ENCODE measurements around the gene KDF1.

Gene KDF1

GRCh38 chr1:26959722-26960624, at the start of gene KDF1:
KDF1 (minus strand) TSS chr1:26960468; CDS start chr1:26952380, 8,088 bp downstream.
- no peaks in the 10 kb centered on the region for H4K20me1 ChIP-seq (ENCODE audit: insufficient read depth, low read length)
- no peak within 1 kb of the TSS for H3K4me3 ChIP-seq (ENCODE audit: low read depth in 1 of 2, low read length in 2 of 2)
- no peaks in the 10 kb centered on the region for H3K36me3 ChIP-seq (ENCODE audit: insufficient read depth, low read length)
- no peak within 1 kb of the TSS for H3K27ac ChIP-seq (ENCODE audit: low read length)
- H3K79me2 ChIP-seq (ENCODE audit: insufficient read depth, low read length) = no peaks in the 10 kb centered on the region
- no peak for ATAC-seq (ENCODE audit: insufficient read depth, low read depth)
- no peak for TF ChIP-seq EZH2 (IDR thresholded peaks at IDR 0.05; ENCODE audit: borderline replicate concordance, low read depth, low read length, severe bottlenecking)
- no peak for TF ChIP-seq CTCF (IDR thresholded peaks at IDR 0.05; ENCODE audit: borderline replicate concordance, extremely low read depth, low read length, poor library complexity, severe bottlenecking)
- H3K9me3 ChIP-seq (ENCODE audit: insufficient read depth, low read length, severe bottlenecking) = no peaks in the 10 kb centered on the region
- H3K4me1 ChIP-seq (ENCODE audit: insufficient read depth, low read length) = no peaks in the 10 kb centered on the region
- H3K9ac ChIP-seq (ENCODE audit: low read depth, low read length) = no peak within 1 kb of the TSS
- no peak within 1 kb of the TSS for H2AFZ ChIP-seq (ENCODE audit: low read depth, low read length)
- no peak within 1 kb of the TSS for H3K4me2 ChIP-seq (ENCODE audit: insufficient read depth, low read length)
- no peaks in the 10 kb centered on the region for H3K27me3 ChIP-seq (ENCODE audit: insufficient read depth, low read length, poor library complexity)
- no peak for DNase-seq

- H3K36me3 ChIP-seq (ENCODE audit: insufficient read depth, low read length) = no peaks in the 10 kb centered on the region
These were observed 49.4 kb upstream of the KDF1 start for GRCh38 chr1:27009601-27010197.

GRCh38 chr1:27007909-27008582, 47.8 kb upstream of the KDF1 start:
- no peak for ATAC-seq (ENCODE audit: insufficient read depth, low read depth)
- Histone ChIP-seq H3K27ac (ENCODE audit: low read length) (no peak overlapping the region), H3K9me3 (ENCODE audit: insufficient read depth, low read length, severe bottlenecking) (no peaks in the 10 kb centered on the region), H3K27me3 (ENCODE audit: insufficient read depth, low read length, poor library complexity) (no peaks in the 10 kb centered on the region), H2AFZ (ENCODE audit: low read depth, low read length) (no peak overlapping the region; the same call in 1 of the 2 replicates), H3K4me3 (ENCODE audit: low read depth in 1 of 2, low read length in 2 of 2) (no peak overlapping the region), H3K4me2 (ENCODE audit: insufficient read depth, low read length) (no peak overlapping the region), H3K36me3 (ENCODE audit: insufficient read depth, low read length) (no peaks in the 10 kb centered on the region), H4K20me1 (ENCODE audit: insufficient read depth, low read length) (no peaks in the 10 kb centered on the region; the same call in 1 of the 2 replicates), H3K9ac (ENCODE audit: low read depth, low read length) (no peak overlapping the region), H3K4me1 (ENCODE audit: insufficient read depth, low read length) (no peaks in the 10 kb centered on the region), H3K79me2 (ENCODE audit: insufficient read depth, low read length) (no peaks in the 10 kb centered on the region)
- TF ChIP-seq EZH2 (IDR thresholded peaks at IDR 0.05; ENCODE audit: borderline replicate concordance, low read depth, low read length, severe bottlenecking) (no peak), CTCF (IDR thresholded peaks at IDR 0.05; ENCODE audit: borderline replicate concordance, extremely low read depth, low read length, poor library complexity, severe bottlenecking) (no peak)
- no peak for DNase-seq

More at GRCh38 chr1:27009601-27010197, 49.4 kb upstream of the KDF1 start:
- Histone ChIP-seq H3K27me3 (ENCODE audit: insufficient read depth, low read length, poor library complexity) (no peaks in the 10 kb centered on the region), H3K4me1 (ENCODE audit: insufficient read depth, low read length) (no peaks in the 10 kb centered on the region), H3K4me3 (ENCODE audit: low read depth in 1 of 2, low read length in 2 of 2) (no peak overlapping the region), H3K9me3 (ENCODE audit: insufficient read depth, low read length, severe bottlenecking) (no peaks in the 10 kb centered on the region), H2AFZ (ENCODE audit: low read depth, low read length) (no peak overlapping the region), H3K4me2 (ENCODE audit: insufficient read depth, low read length) (no peak overlapping the region), H3K9ac (ENCODE audit: low read depth, low read length) (no peak overlapping the region), H3K27ac (ENCODE audit: low read length) (no peak overlapping the region), H3K79me2 (ENCODE audit: insufficient read depth, low read length) (no peaks in the 10 kb centered on the region), H4K20me1 (ENCODE audit: insufficient read depth, low read length) (no peaks in the 10 kb centered on the region; the same call in 1 of the 2 replicates)
- ATAC-seq (ENCODE audit: insufficient read depth, low read depth) = no peak
- DNase-seq = no peak
- TF ChIP-seq EZH2 (IDR thresholded peaks at IDR 0.05; ENCODE audit: borderline replicate concordance, low read depth, low read length, severe bottlenecking) (no peak), CTCF (IDR thresholded peaks at IDR 0.05; ENCODE audit: borderline replicate concordance, extremely low read depth, low read length, poor library complexity, severe bottlenecking) (no peak)

All from DND-41 (cell line).